Esophagus muscularis mucosa (tissue), 4 donors: ENCODE measurements around the gene PCDH19. TPM values are rescaled to one million over a fixed set of nuclear protein-coding genes. Genes with fewer than 3 reads are reported as not detected.

Source experiments
- DNase-seq: peaks from one replicate; pipeline ENCODE4 v3.0.0-alpha.2; 2017; ENCODE audit errors: extremely low spot score
- H3K27ac ChIP-seq, 4 donors: fragments of 200-600 bp; sonication (generic); replicated peaks in 1 of 4; 1 replicate in 3 of 4; 2 replicates in 1 of 4; pipeline ENCODE4 v1.5.1; 2016 to 2019; ENCODE audit warnings: mild to moderate bottlenecking in 1 of 4
- H3K27me3 ChIP-seq, 4 donors: fragments of 200-600 bp; sonication (generic); one replicate each; pipeline versions ENCODE4 v1.5.1 to v1.6.0; 2016 to 2019
- H3K36me3 ChIP-seq, 4 donors: fragments of 200-600 bp; sonication (generic); one replicate each; pipeline ENCODE4 v1.5.1; 2016 to 2019
- H3K4me1 ChIP-seq, 4 donors: fragments of 200-600 bp; sonication (generic); one replicate each; pipeline ENCODE4 v1.5.1; 2016 to 2019
- H3K4me3 ChIP-seq, 4 donors: fragments of 200-600 bp; sonication (generic); 1 replicate in 2 of 4; 2 replicates in 2 of 4; pipeline ENCODE4 v1.5.1; 2016 to 2019; ENCODE audit warnings: mild to moderate bottlenecking in 4 of 4, moderate library complexity in 1 of 4
- H3K9me3 ChIP-seq, 4 donors: fragments of 200-600 bp; sonication (generic); 1 replicate in 3 of 4; 2 replicates in 1 of 4; pipeline ENCODE4 v1.5.1; 2016 to 2019
- CTCF ChIP-seq, 3 experiments: fragments of 200-600 bp in 2 of 3; fragments of 450-650 bp in 1 of 3; sonication (generic) in 2 of 3; IDR thresholded peaks; one replicate each; pipeline ENCODE4 v1.5.1; 2017 to 2019; ENCODE audit warnings: antibody characterized with exemption in 3 of 3, mild to moderate bottlenecking in 2 of 3, moderate library complexity in 1 of 3
- EP300 ChIP-seq: sonication (generic); formaldehyde crosslinking; IDR thresholded peaks from one replicate; pipeline ENCODE4 v1.6.1; 2017; ENCODE audit warnings: antibody characterized with exemption
- POLR2A ChIP-seq: fragments of 450-650 bp; IDR thresholded peaks from one replicate; pipeline ENCODE4 v1.6.1; 2017; ENCODE audit warnings: antibody characterized with exemption, moderate library complexity, mild to moderate bottlenecking, low read depth
- POLR2AphosphoS5 ChIP-seq, 2 donors: sonication (generic); formaldehyde crosslinking; IDR thresholded peaks; one replicate each; pipeline ENCODE4 v1.6.1; 2017; ENCODE audit warnings: antibody characterized with exemption in 2 of 2
- WGBS: methylation state at CpG from one replicate; pipeline ENCODE4 v1.1.5; 2018; 5-methylcytosine and 5-hydroxymethylcytosine counted together
- intact Hi-C: fragments of 100-400 bp; cut with DNase I; formaldehyde crosslinking; loops from one replicate; pipeline ENCODE4 v1.15.1; 2023
- total RNA-seq, 4 donors: library from RNA; depleted of rRNA; stranded (reverse); fragments of >200 nt; gene quantifications; one replicate each; pipeline versions ENCODE4 v1.1.0 to v1.2.1, GENCODE V29; 2016

The PCDH19 gene
- total RNA-seq, 4 donors from 2014 or later = 1.2 to 3.8 (median 2.2) TPM

DNA sequence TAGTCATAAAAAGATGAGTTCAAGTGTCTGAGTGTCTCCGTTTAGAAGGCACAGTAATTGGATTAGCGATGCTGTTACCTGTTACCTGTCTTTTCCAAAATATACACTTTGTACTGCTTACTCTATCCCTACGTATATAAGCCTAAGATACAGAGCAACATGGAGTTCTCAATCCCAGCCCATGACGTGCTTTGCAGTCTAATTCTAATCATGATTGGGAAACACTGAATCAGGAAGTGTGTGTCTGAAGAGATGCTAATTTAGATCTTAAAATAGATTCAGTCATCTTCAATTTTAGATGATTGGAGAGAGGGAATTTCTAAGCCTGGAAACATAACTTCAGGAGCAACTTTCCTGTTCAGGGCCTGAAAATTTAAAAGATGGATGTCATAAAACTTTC is 115.1 kb downstream of the PCDH19 start:
- no peaks in the 10 kb centered on the region for H3K4me1 ChIP-seq
- intact Hi-C loops = no loop called here
- no peaks in the 10 kb centered on the region for H3K9me3 ChIP-seq
- TF ChIP-seq POLR2AphosphoS5 (IDR thresholded peaks at IDR 0.05) (no peak), POLR2A (no peak), CTCF (IDR thresholded peaks at IDR 0.05) (no peak), EP300 (no peak)
- H3K36me3 ChIP-seq = no peaks in the 10 kb centered on the region
- no peak overlapping the region for H3K27ac ChIP-seq
- DNase-seq = no peak
- 59% methylated on average over 4 of the region's 4 CpGs for WGBS
- H3K27me3 ChIP-seq = peaks cover 0 to 3% (median 0%) of the 10 kb centered on the region in 4 donors
- no peak overlapping the region for H3K4me3 ChIP-seq

GRCh38 chrX:100289066-100289558 is 121.0 kb downstream of the PCDH19 start:
- no peak for DNase-seq
- no peak for TF ChIP-seq EP300
- TF ChIP-seq CTCF (IDR thresholded peaks at IDR 0.05) = no peak
- no peak for TF ChIP-seq POLR2A
- no peak for TF ChIP-seq POLR2AphosphoS5 (IDR thresholded peaks at IDR 0.05)
- Histone ChIP-seq H3K27ac (no peak overlapping the region), H3K9me3 (no peaks in the 10 kb centered on the region), H3K27me3 (peaks cover 0 to 3% (median 0%) of the 10 kb centered on the region in 4 donors), H3K36me3 (no peaks in the 10 kb centered on the region), H3K4me1 (no peaks in the 10 kb centered on the region), H3K4me3 (no peak overlapping the region)
- intact Hi-C loops = no loop called here

- no peaks in the 10 kb centered on the region for H3K36me3 ChIP-seq
- H3K27me3 ChIP-seq = no peaks in the 10 kb centered on the region
- TF ChIP-seq POLR2AphosphoS5 (IDR thresholded peaks at IDR 0.05) (no peak), EP300 (no peak), POLR2A (no peak), CTCF (IDR thresholded peaks at IDR 0.05) (no peak)
- intact Hi-C loops = no loop called here
- H3K4me1 ChIP-seq = no peaks in the 10 kb centered on the region
- WGBS = 65% methylated on average over 1 of the region's 1 CpG
- H3K27ac ChIP-seq = no peak overlapping the region
- H3K9me3 ChIP-seq = peaks cover 0 to 8% (median 0%) of the 10 kb centered on the region in 4 donors
- no peak for DNase-seq
- H3K4me3 ChIP-seq = no peak overlapping the region
Observed at GRCh38 chrX:100277231-100277630, 132.8 kb downstream of the PCDH19 start.

DNA sequence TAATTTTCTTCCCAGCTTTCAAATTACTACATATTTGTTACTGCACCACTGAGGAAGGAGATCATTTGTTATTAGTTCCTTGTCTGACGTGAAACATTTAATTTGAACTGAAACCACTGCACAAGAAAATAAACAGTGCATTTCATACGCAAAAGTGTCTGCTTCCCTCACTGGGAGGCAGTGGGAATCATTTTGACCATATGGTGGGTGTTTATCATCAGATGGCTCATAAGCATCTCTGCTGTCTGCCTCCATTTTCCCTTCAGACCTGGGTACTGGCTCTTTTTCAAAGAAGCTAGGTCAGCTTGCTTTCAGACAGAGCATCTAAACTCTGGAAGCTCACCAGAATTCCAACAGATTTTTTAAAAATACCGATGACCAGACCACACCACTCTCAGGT is 135.2 kb downstream of the PCDH19 start:
- Histone ChIP-seq H3K27ac (no peak overlapping the region), H3K4me3 (no peak overlapping the region), H3K27me3 (no peaks in the 10 kb centered on the region), H3K4me1 (no peaks in the 10 kb centered on the region), H3K9me3 (no peaks in the 10 kb centered on the region), H3K36me3 (no peaks in the 10 kb centered on the region)
- intact Hi-C loops = no loop called here
- TF ChIP-seq EP300 (no peak), POLR2A (no peak), POLR2AphosphoS5 (IDR thresholded peaks at IDR 0.05) (no peak), CTCF (IDR thresholded peaks at IDR 0.05) (no peak)
- no peak for DNase-seq
- WGBS = 53% methylated on average over 3 of the region's 3 CpGs

DNA sequence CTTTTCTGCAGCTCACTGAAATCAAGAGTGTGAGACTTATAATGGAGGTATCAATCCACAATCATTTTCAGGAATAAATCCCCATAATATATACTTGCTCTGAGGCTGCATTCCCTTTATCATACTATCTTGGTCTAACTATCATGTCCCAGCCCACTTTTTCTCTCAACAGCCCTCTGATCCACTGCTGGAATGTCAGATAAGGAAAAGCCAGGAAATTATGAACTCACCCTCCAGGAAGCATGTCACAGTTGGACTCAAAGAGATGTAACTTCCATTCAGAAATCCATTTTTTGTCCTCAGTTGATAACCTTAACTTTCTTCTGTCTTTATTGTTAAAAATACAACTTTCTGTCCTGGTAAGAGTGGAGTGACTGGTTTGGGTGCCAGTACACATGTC is 144.9 kb downstream of the PCDH19 start:
- TF ChIP-seq POLR2AphosphoS5 (IDR thresholded peaks at IDR 0.05) (no peak), CTCF (IDR thresholded peaks at IDR 0.05) (no peak), EP300 (no peak), POLR2A (no peak)
- intact Hi-C loops = no loop called here
- no peaks in the 10 kb centered on the region for H3K9me3 ChIP-seq

More for the DNA sequence above, 144.9 kb downstream of the PCDH19 start:
- Histone ChIP-seq H3K36me3 (no peaks in the 10 kb centered on the region), H3K27me3 (no peaks in the 10 kb centered on the region), H3K27ac (no peak overlapping the region), H3K4me3 (no peak overlapping the region), H3K4me1 (no peaks in the 10 kb centered on the region)
- no peak for DNase-seq
